Measurements from ENCODE around the gene UBL7.

UBL7 gene

GRCh38 chr15:74438721-74439316 lies 22.1 kb downstream of the UBL7 start:
- FAIRE-seq: peak; percentile 41

GRCh38 chr15:74438206-74438605 lies 22.8 kb downstream of the UBL7 start:
- no peak for FAIRE-seq

GRCh38 chr15:74434263-74435136 lies 26.5 kb downstream of the UBL7 start:
- FAIRE-seq: no peak

GRCh38 chr15:74433592-74434262 lies 27.2 kb downstream of the UBL7 start, which contains the start of gene SEMA7A:
TSS of gene SEMA7A (minus strand) at chr15:74433958. CDS start at chr15:74433918, 40 bp downstream.
- FAIRE-seq: no peak

- FAIRE-seq: no peak
Observed at GRCh38 chr15:74432968-74433591, 27.9 kb downstream of the UBL7 start.

GRCh38 chr15:74432271-74432967 lies 28.5 kb downstream of the UBL7 start:
- no peak for FAIRE-seq

GRCh38 chr15:74431645-74432044 lies 29.3 kb downstream of the UBL7 start:
- FAIRE-seq: no peak

- no peak for FAIRE-seq
Observed at GRCh38 chr15:74431116-74431515, 29.8 kb downstream of the UBL7 start.

GRCh38 chr15:74430510-74430951 lies 30.4 kb downstream of the UBL7 start:
- no peak for FAIRE-seq

GRCh38 chr15:74429781-74430400 lies 31.1 kb downstream of the UBL7 start:
- FAIRE-seq: no peak

- FAIRE-seq: no peak
Observed at GRCh38 chr15:74428970-74429780, 31.8 kb downstream of the UBL7 start.

GRCh38 chr15:74428442-74428787 lies 32.5 kb downstream of the UBL7 start:
- no peak for FAIRE-seq

- FAIRE-seq: no peak
Observed at GRCh38 chr15:74427607-74428441, 33.1 kb downstream of the UBL7 start.

- FAIRE-seq: no peak
Observed at GRCh38 chr15:74426404-74427281, 34.3 kb downstream of the UBL7 start.

GRCh38 chr15:74425630-74426029 lies 35.3 kb downstream of the UBL7 start:
- no peak for FAIRE-seq

GRCh38 chr15:74424901-74425528 lies 35.9 kb downstream of the UBL7 start:
- no peak for FAIRE-seq

GRCh38 chr15:74423431-74424257 lies 37.3 kb downstream of the UBL7 start:
- no peak for FAIRE-seq

All from TTC549 (cell line).